HL-60 (cell line): ENCODE data around the gene JPT2.

Experiments
- DNase-seq, 2 experiments: peaks; one replicate each; pipeline ENCODE4 v3.0.0-alpha.2; 2010 to 2020; ENCODE audit warnings: low read depth in 1 of 2, low spot score in 1 of 2
- H3K27ac ChIP-seq: fragments of 250-450 bp; sonication (Bioruptor Pico); replicated peaks from 2 replicates; pipeline ENCODE4 v1.5.1; 2020; ENCODE audit warnings: mild to moderate bottlenecking, moderate library complexity
- H3K27me3 ChIP-seq: fragments of 250-450 bp; sonication (Bioruptor Pico); 2 replicates; pipeline ENCODE4 v1.5.1; 2021; ENCODE audit warnings: mild to moderate bottlenecking, moderate library complexity; ENCODE audit not compliant: insufficient read depth, poor library complexity, severe bottlenecking
- H3K4me3 ChIP-seq: replicated peaks from 2 replicates; pipeline ENCODE4 v1.5.1; 2011; ENCODE audit warnings: mild to moderate bottlenecking, control low read depth, low read length; ENCODE audit not compliant: insufficient read depth
- GABPA ChIP-seq: IDR thresholded peaks from 2 replicates; pipeline ENCODE4 v1.6.1; 2012; ENCODE audit warnings: low read depth
- POLR2AphosphoS5 ChIP-seq: IDR thresholded peaks from 2 replicates; pipeline ENCODE4 v1.6.1; 2012; ENCODE audit warnings: low read depth
- REST ChIP-seq: IDR thresholded peaks from 2 replicates; pipeline ENCODE4 v1.6.1; 2012; ENCODE audit warnings: low read depth; ENCODE audit not compliant: insufficient replicate concordance
- SPI1 ChIP-seq: IDR thresholded peaks from 2 replicates; pipeline ENCODE4 v1.6.1; 2012; ENCODE audit warnings: low read depth, mild to moderate bottlenecking, borderline replicate concordance
- TF ChIP-seq, protein P1 (sequence below): IDR thresholded peaks from one replicate; pipeline ENCODE4 v1.5.1; 2011; ENCODE audit warnings: low read length, control low read depth, inconsistent platforms; ENCODE audit not compliant: insufficient read depth

JPT2 gene

GRCh38 chr16:1674306-1674705, 3.8 kb upstream of the JPT2 start:
- Histone ChIP-seq H3K4me3 (no peak overlapping the region), H3K27me3 (no peaks in the 10 kb centered on the region), H3K27ac (no peak overlapping the region)
- TF ChIP-seq, protein P1, sequence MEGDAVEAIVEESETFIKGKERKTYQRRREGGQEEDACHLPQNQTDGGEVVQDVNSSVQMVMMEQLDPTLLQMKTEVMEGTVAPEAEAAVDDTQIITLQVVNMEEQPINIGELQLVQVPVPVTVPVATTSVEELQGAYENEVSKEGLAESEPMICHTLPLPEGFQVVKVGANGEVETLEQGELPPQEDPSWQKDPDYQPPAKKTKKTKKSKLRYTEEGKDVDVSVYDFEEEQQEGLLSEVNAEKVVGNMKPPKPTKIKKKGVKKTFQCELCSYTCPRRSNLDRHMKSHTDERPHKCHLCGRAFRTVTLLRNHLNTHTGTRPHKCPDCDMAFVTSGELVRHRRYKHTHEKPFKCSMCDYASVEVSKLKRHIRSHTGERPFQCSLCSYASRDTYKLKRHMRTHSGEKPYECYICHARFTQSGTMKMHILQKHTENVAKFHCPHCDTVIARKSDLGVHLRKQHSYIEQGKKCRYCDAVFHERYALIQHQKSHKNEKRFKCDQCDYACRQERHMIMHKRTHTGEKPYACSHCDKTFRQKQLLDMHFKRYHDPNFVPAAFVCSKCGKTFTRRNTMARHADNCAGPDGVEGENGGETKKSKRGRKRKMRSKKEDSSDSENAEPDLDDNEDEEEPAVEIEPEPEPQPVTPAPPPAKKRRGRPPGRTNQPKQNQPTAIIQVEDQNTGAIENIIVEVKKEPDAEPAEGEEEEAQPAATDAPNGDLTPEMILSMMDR = no peak
- DNase-seq = no peak

DNA sequence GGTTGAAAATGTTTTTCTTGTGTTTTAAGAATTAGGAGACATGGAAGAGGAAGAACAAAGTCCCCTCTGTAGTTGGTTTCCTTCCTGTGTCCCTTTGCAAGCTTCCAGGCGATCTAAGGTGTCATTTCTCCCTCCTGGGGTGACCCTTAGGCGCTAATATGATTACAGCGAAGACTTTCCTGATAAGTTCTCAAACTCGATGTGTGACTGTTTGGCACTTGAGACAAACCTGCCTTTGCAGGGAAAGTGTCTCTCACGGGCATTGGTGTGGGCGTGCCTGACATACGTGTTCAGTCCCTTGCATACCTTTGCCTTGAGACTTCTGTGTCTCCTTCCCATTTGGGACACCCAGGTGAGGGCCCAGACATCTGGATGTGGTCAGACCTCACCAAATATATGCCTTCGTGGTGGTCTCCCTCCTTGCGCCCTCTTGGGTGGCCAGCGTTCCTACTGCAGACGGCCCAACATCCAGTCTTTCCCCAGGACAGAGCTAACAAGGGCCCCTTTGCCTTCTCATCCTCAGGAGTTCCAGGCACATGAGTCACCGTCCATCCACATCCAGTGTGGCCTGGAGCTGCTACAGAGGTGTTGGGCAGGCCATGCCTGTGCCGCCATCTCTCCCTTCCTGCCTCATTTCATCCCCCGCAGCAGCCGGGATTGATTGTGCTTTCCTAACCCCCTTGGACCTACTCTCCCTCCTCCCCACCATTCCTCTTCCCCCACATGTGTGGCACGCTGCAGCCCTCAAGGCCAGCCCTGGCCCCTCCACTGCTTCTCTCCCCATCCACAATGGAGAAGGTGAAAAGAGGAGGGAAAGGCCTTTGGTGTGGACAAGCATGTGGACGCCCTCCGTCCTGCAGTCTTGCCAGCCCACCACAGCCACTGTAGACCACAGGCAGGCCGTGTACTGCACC, 3.1 kb upstream of the JPT2 start:
- TF ChIP-seq, protein P1 = no peak
- TF ChIP-seq POLR2AphosphoS5 = no peak
- no peak for TF ChIP-seq SPI1
- TF ChIP-seq GABPA = no peak
- TF ChIP-seq REST = no peak
- no peak for DNase-seq
- Histone ChIP-seq H3K27ac (no peak overlapping the region), H3K27me3 (no peaks in the 10 kb centered on the region), H3K4me3 (no peak overlapping the region)

DNA sequence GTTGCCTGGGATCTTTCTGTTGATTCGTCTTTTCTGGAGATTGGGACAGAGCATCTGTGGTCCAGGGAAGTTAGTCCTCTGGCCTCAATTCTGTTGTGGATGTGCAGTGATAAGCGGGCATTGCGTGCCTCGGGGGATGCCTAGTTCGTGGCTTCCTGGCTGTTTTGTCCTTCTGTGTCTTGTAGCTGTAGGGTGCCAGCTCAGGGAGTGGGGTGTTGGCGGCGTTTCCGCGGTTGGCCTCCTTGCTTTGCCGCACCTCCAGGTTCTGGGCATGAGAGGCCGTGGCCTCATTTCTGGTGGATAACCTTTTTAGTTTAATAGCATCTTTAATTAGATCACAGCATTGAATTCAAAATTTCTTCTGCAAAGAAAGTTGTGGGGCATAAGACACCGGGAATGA, 1.4 kb upstream of the JPT2 start:
- no peak for DNase-seq
- Histone ChIP-seq H3K4me3 (no peak overlapping the region), H3K27ac (no peak overlapping the region), H3K27me3 (no peaks in the 10 kb centered on the region)
- TF ChIP-seq, protein P1 = no peak
- TF ChIP-seq SPI1 (no peak), POLR2AphosphoS5 (no peak), REST (no peak), GABPA (no peak)
